Neural cell (in vitro differentiated cells): Measurements from ENCODE around the gene LALBA. TPM values are rescaled to one million over a fixed set of nuclear protein-coding genes. Genes with fewer than 3 reads are reported as not detected.
"Not testable (repeated sequence)": the region's sequence is repeated elsewhere in the genome, so short reads cannot be mapped to it uniquely, and the experiment has no call there.

Source experiments
- H2AFZ ChIP-seq: fragments of 200-600, 300-800 bp; sonication (generic), shearing (Covaris generic); 2 replicates; pipeline ENCODE4 v1.6.0; 2014; ENCODE audit warnings: low read depth, mild to moderate bottlenecking, antibody characterized with exemption, low read length, moderate library complexity
- H3F3A ChIP-seq: fragments of 200-600 bp; shearing (Covaris generic); 2 replicates; pipeline ENCODE4 v1.6.1; 2016; ENCODE audit warnings: mild to moderate bottlenecking, moderate library complexity, mixed read lengths, antibody characterized with exemption, low read length; ENCODE audit not compliant: insufficient read depth, poor library complexity, severe bottlenecking
- H3K27ac ChIP-seq: fragments of 200-600, 300-800 bp; sonication (generic), shearing (Covaris generic); 2 replicates; pipeline ENCODE4 v1.5.1; 2014; ENCODE audit warnings: mild to moderate bottlenecking, low read length, moderate library complexity
- H3K27me3 ChIP-seq: fragments of 300-800, 200-600 bp; sonication (generic), shearing (Covaris generic); 2 replicates; pipeline ENCODE4 v1.6.0; 2014; ENCODE audit warnings: mild to moderate bottlenecking, low read depth, low read length, moderate library complexity; ENCODE audit not compliant: insufficient read depth
- H3K36me3 ChIP-seq: fragments of 300-800, 200-600 bp; sonication (generic), shearing (Covaris generic); 2 replicates; pipeline ENCODE4 v1.5.1; 2014; ENCODE audit warnings: mild to moderate bottlenecking, antibody characterized with exemption, low read length, moderate library complexity; ENCODE audit not compliant: insufficient read depth
- H3K4me2 ChIP-seq: fragments of 300-800, 200-600 bp; sonication (generic), shearing (Covaris generic); 2 replicates; pipeline ENCODE4 v1.6.0; 2014; ENCODE audit warnings: mild to moderate bottlenecking, low read length
- H3K4me3 ChIP-seq: fragments of 300-800, 200-600 bp; sonication (generic), shearing (Covaris generic); 2 replicates; pipeline ENCODE4 v1.5.1; 2014; ENCODE audit warnings: mild to moderate bottlenecking, low read length, moderate library complexity
- H3K79me2 ChIP-seq: fragments of 200-600 bp; shearing (Covaris generic); replicated peaks from 2 replicates; pipeline ENCODE4 v1.6.0; 2014; ENCODE audit warnings: mild to moderate bottlenecking, low read length, moderate library complexity; ENCODE audit not compliant: insufficient read depth
- H3K9ac ChIP-seq: fragments of 300-800, 200-600 bp; sonication (generic), shearing (Covaris generic); 2 replicates; pipeline ENCODE4 v1.6.1; 2016; ENCODE audit warnings: mild to moderate bottlenecking, low read length, mixed read lengths
- H3K9me2 ChIP-seq: fragments of 200-600 bp; shearing (Covaris generic); 2 replicates; pipeline ENCODE4 v1.6.1; 2016; ENCODE audit warnings: mild to moderate bottlenecking, low read length, mixed read lengths; ENCODE audit not compliant: insufficient read depth
- H3K9me3 ChIP-seq: fragments of 200-600, 300-800 bp; sonication (generic), shearing (Covaris generic); 2 replicates; pipeline ENCODE4 v1.6.1; 2016; ENCODE audit warnings: mild to moderate bottlenecking, mixed run types, low read length, moderate library complexity, mixed read lengths
- H4K20me1 ChIP-seq: fragments of 200-600 bp; shearing (Covaris generic); 2 replicates; pipeline ENCODE4 v1.6.1; 2016; ENCODE audit warnings: mild to moderate bottlenecking, mixed run types; ENCODE audit not compliant: insufficient read depth
- EP300 ChIP-seq: fragments of 450-650 bp; conservative IDR thresholded peaks from 2 replicates; pipeline ENCODE4 v1.6.1; 2014; ENCODE audit warnings: antibody characterized with exemption, mild to moderate bottlenecking, moderate library complexity; ENCODE audit not compliant: poor library complexity, severe bottlenecking
- EZH2 ChIP-seq: fragments of 200-600, 300-800 bp; shearing (Covaris generic), sonication (generic); IDR thresholded peaks from 2 replicates; pipeline ENCODE4 v1.6.1; 2014; ENCODE audit warnings: antibody characterized with exemption, low read length, borderline replicate concordance, mild to moderate bottlenecking; ENCODE audit not compliant: insufficient read depth, poor library complexity, severe bottlenecking
- MXI1 ChIP-seq: fragments of 450-650 bp; conservative IDR thresholded peaks from 2 replicates; pipeline ENCODE4 v1.6.1; 2014; ENCODE audit warnings: antibody characterized with exemption, mild to moderate bottlenecking; ENCODE audit not compliant: poor library complexity, severe bottlenecking
- POLR2AphosphoS5 ChIP-seq: IDR thresholded peaks from 2 replicates; pipeline ENCODE4 v1.6.1; 2012
- RAD21 ChIP-seq: fragments of 450-650 bp; conservative IDR thresholded peaks from 2 replicates; pipeline ENCODE4 v1.6.1; 2014; ENCODE audit warnings: antibody characterized with exemption, mild to moderate bottlenecking, moderate library complexity
- SMC3 ChIP-seq: fragments of 450-650 bp; conservative IDR thresholded peaks from 2 replicates; pipeline ENCODE4 v1.6.1; 2014; ENCODE audit warnings: antibody characterized with exemption, mild to moderate bottlenecking, moderate library complexity; ENCODE audit not compliant: poor library complexity
- TAF1 ChIP-seq: IDR thresholded peaks from 2 replicates; pipeline ENCODE4 v1.6.1; 2012; ENCODE audit warnings: low read depth
- polyA plus RNA-seq: library from polyadenylated mRNA; depleted of rRNA; stranded (reverse); fragments of >200 nt; gene quantifications from 2 replicates; pipeline ENCODE4 v1.2.3, GENCODE V29; 2014
- TF ChIP-seq, protein P1 (sequence below): IDR thresholded peaks from 2 replicates; pipeline ENCODE4 v1.6.1; 2012; ENCODE audit warnings: borderline replicate concordance
- TF ChIP-seq, protein P2 (sequence below): fragments of 450-650 bp; IDR thresholded peaks from 2 replicates; pipeline ENCODE4 v1.5.1; 2014; ENCODE audit warnings: antibody characterized with exemption, mild to moderate bottlenecking, moderate library complexity; ENCODE audit not compliant: poor library complexity, severe bottlenecking

Gene LALBA
- polyA plus RNA-seq, 1 donor from 2014 or later = not detected

DNA sequence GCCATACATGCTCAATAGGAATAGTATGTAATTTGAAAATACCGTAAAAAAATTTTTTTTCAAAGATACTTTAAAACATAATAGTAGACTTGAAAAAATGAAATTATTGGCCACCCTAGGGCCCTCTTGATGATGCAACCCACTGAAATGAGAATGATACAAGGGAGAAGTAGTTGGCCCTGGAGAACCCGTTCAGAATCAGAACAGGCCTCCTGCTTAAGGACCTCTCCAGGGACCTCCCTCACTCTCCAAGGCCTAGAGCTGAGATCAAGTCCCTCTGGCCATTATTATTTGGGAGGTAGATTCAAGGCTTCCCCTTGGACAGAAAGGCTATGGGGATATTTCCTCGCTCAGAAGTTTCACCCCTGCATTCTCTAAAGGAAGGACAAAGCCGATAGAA, 11.9 kb downstream of the LALBA start:
- H3K27ac ChIP-seq = no peak overlapping the region
- TF ChIP-seq EZH2 (no peak), TAF1 (no peak), MXI1 (no peak), RAD21 (no peak), SMC3 (no peak), POLR2AphosphoS5 (no peak)
- TF ChIP-seq, protein P1, sequence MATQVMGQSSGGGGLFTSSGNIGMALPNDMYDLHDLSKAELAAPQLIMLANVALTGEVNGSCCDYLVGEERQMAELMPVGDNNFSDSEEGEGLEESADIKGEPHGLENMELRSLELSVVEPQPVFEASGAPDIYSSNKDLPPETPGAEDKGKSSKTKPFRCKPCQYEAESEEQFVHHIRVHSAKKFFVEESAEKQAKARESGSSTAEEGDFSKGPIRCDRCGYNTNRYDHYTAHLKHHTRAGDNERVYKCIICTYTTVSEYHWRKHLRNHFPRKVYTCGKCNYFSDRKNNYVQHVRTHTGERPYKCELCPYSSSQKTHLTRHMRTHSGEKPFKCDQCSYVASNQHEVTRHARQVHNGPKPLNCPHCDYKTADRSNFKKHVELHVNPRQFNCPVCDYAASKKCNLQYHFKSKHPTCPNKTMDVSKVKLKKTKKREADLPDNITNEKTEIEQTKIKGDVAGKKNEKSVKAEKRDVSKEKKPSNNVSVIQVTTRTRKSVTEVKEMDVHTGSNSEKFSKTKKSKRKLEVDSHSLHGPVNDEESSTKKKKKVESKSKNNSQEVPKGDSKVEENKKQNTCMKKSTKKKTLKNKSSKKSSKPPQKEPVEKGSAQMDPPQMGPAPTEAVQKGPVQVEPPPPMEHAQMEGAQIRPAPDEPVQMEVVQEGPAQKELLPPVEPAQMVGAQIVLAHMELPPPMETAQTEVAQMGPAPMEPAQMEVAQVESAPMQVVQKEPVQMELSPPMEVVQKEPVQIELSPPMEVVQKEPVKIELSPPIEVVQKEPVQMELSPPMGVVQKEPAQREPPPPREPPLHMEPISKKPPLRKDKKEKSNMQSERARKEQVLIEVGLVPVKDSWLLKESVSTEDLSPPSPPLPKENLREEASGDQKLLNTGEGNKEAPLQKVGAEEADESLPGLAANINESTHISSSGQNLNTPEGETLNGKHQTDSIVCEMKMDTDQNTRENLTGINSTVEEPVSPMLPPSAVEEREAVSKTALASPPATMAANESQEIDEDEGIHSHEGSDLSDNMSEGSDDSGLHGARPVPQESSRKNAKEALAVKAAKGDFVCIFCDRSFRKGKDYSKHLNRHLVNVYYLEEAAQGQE = no peak
- TF ChIP-seq, protein P2, sequence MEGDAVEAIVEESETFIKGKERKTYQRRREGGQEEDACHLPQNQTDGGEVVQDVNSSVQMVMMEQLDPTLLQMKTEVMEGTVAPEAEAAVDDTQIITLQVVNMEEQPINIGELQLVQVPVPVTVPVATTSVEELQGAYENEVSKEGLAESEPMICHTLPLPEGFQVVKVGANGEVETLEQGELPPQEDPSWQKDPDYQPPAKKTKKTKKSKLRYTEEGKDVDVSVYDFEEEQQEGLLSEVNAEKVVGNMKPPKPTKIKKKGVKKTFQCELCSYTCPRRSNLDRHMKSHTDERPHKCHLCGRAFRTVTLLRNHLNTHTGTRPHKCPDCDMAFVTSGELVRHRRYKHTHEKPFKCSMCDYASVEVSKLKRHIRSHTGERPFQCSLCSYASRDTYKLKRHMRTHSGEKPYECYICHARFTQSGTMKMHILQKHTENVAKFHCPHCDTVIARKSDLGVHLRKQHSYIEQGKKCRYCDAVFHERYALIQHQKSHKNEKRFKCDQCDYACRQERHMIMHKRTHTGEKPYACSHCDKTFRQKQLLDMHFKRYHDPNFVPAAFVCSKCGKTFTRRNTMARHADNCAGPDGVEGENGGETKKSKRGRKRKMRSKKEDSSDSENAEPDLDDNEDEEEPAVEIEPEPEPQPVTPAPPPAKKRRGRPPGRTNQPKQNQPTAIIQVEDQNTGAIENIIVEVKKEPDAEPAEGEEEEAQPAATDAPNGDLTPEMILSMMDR = no peak
- no peak overlapping the region for H3K9ac ChIP-seq
- H3K4me2 ChIP-seq = no peak overlapping the region
- no peaks in the 10 kb centered on the region for H4K20me1 ChIP-seq
- no peaks in the 10 kb centered on the region for H3F3A ChIP-seq
- H3K9me2 ChIP-seq = no peaks in the 10 kb centered on the region
- H3K36me3 ChIP-seq = no peaks in the 10 kb centered on the region
- no peaks in the 10 kb centered on the region for H3K27me3 ChIP-seq
- no peaks in the 10 kb centered on the region for H3K79me2 ChIP-seq
- no peaks in the 10 kb centered on the region for H3K9me3 ChIP-seq
- H3K4me3 ChIP-seq = no peak overlapping the region
- H2AFZ ChIP-seq = no peak overlapping the region

DNA sequence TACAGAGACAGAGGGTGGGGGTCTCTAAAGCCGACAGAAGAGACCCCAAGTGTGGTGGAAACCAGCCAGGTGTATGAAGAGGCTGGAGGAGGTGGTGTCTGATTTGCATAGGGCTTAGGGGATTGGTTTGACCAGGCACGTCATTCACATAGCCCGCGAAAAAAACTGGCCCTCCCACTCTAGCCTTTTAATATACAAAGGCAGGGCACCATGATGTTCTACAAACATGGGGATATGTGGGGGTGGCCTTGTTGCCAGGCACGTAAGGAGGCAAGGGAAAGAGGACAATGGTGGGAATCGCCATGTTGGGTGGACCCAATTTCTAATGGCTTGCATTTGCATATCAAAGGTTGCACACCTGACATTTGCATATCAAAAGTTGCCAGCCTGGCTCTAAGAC, 13.2 kb downstream of the LALBA start:
- H3F3A ChIP-seq = no peaks in the 10 kb centered on the region
- H3K27ac ChIP-seq = no peak overlapping the region
- TF ChIP-seq, protein P2 = no peak
- no peak for TF ChIP-seq SMC3
- TF ChIP-seq EZH2 = no peak
- no peak for TF ChIP-seq MXI1
- TF ChIP-seq, protein P1 = no peak
- TF ChIP-seq RAD21 = no peak
- TF ChIP-seq POLR2AphosphoS5 = no peak
- no peak for TF ChIP-seq EP300
- TF ChIP-seq TAF1 = no peak
- H3K9ac ChIP-seq = no peak overlapping the region
- no peak overlapping the region for H3K4me2 ChIP-seq
- no peaks in the 10 kb centered on the region for H3K79me2 ChIP-seq
- H3K27me3 ChIP-seq = no peaks in the 10 kb centered on the region
- no peak overlapping the region for H2AFZ ChIP-seq
- H3K9me2 ChIP-seq = no peaks in the 10 kb centered on the region
- H3K36me3 ChIP-seq = no peaks in the 10 kb centered on the region
- no peak overlapping the region for H3K4me3 ChIP-seq
- no peaks in the 10 kb centered on the region for H4K20me1 ChIP-seq
- H3K9me3 ChIP-seq = no peaks in the 10 kb centered on the region

DNA sequence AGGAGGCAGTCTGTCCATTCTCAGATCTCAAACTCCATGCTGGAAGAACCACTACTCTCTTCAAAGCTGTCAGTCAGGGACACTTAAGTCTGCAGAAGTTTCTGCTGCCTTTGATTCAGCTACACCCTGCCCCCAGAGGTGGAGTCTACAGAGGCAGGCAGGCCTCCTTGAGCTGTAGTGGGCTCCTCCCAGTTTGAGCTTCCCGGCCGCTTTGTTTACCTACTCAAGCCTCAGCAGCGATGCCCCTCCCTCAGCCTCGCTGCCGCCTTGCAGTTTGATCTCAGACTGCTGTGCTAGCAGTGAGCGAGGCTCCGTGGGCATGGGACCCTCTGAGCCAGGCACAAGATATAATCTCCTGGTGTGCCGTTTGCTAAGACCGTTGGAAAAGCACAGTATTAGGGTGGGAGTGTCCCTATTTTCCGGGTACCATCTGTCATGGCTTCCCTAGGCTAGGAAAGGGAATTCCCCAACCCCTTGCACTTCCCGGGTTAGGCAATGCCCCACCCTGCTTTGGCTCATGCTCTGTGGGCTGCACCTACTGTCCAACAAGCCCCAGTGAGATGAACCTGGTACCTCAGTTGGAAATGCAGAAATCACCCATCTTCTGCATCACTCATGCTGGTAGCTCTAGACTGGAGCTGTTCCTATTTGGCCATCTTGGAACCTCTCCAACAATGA, 16.0 kb downstream of the LALBA start:
- H3K27me3 ChIP-seq, H3K4me3 ChIP-seq, H3K9ac ChIP-seq, H2AFZ ChIP-seq, H3K27ac ChIP-seq, H3F3A ChIP-seq, H3K36me3 ChIP-seq, H4K20me1 ChIP-seq, H3K79me2 ChIP-seq, H3K9me2 ChIP-seq, H3K9me3 ChIP-seq, H3K4me2 ChIP-seq: not testable (repeated sequence)
